C4-2B (cell line): ENCODE measurements around the gene CACTIN.

ENCODE experiments used
- H3K27ac ChIP-seq: fragments of 450-650 bp; 2 replicates; pipeline ENCODE4 v1.5.1; 2017
- CTCF ChIP-seq: fragments of 450-650 bp; conservative IDR thresholded peaks from 2 replicates; pipeline ENCODE4 v1.5.1; 2017; ENCODE audit warnings: mild to moderate bottlenecking
- ZFX ChIP-seq: fragments of 450-650 bp; IDR thresholded peaks from 2 replicates; pipeline ENCODE4 v1.6.1; 2017

CACTIN gene

GRCh38 chr19:3626473-3627350, at the start of gene CACTIN:
CACTIN (minus strand) TSS chr19:3626790; CDS start chr19:3626762, 28 bp downstream.
- peak within 1 kb of the TSS; percentile 84 for H3K27ac ChIP-seq
- TF ChIP-seq ZFX (peak; percentile 48; the same call in 1 of the 2 replicates), CTCF (no peak)

- TF ChIP-seq ZFX (no peak), CTCF (no peak)
- H3K27ac ChIP-seq: no peak overlapping the region
Measured at GRCh38 chr19:3674784-3675543, 48.4 kb upstream of the CACTIN start.

GRCh38 chr19:3673506-3674439, 47.2 kb upstream of the CACTIN start:
- TF ChIP-seq ZFX (no peak), CTCF (no peak)
- H3K27ac ChIP-seq: no peak overlapping the region

- no peak for TF ChIP-seq CTCF
- no peak for TF ChIP-seq ZFX
- no peak overlapping the region for H3K27ac ChIP-seq
Measured at GRCh38 chr19:3672993-3673392, 46.4 kb upstream of the CACTIN start.

GRCh38 chr19:3672575-3672948, 46.0 kb upstream of the CACTIN start:
- H3K27ac ChIP-seq: no peak overlapping the region
- TF ChIP-seq CTCF (no peak), ZFX (no peak)

- H3K27ac ChIP-seq: no peak overlapping the region
Measured at GRCh38 chr19:3671680-3672574, 45.3 kb upstream of the CACTIN start.

More at GRCh38 chr19:3671680-3672574, 45.3 kb upstream of the CACTIN start:
- TF ChIP-seq CTCF (no peak), ZFX (no peak)
